Hematopoietic multipotent progenitor cell treated with erythropoietin and hydrocortisone succinate and interleukin-3 and kit ligand, for 17 days (in vitro differentiated cells): ENCODE results near the gene CBR4.
"Not testable (repeated sequence)": the region's sequence is repeated elsewhere in the genome, so short reads cannot be mapped to it uniquely, and the experiment has no call there.

Source experiments
- DNase-seq: peaks from one replicate; pipeline ENCODE4 v3.0.0-alpha.2; 2015; ENCODE audit warnings: low spot score

Gene CBR4

GRCh38 chr4:168993714-168994510 is 16.1 kb downstream of the CBR4 start:
- no peak for DNase-seq

GRCh38 chr4:168992952-168993482 is 17.0 kb downstream of the CBR4 start:
- DNase-seq = not testable (repeated sequence)

- no peak for DNase-seq
These were observed 28.1 kb downstream of the CBR4 start for GRCh38 chr4:168981942-168982341.

- no peak for DNase-seq
These were observed 28.6 kb downstream of the CBR4 start for GRCh38 chr4:168981460-168981859.

- no peak for DNase-seq
These were observed 30.7 kb downstream of the CBR4 start for GRCh38 chr4:168979338-168979737.

GRCh38 chr4:168978001-168978700 is 31.9 kb downstream of the CBR4 start:
- no peak for DNase-seq

GRCh38 chr4:168972596-168972995 is 37.5 kb downstream of the CBR4 start:
- DNase-seq = no peak

GRCh38 chr4:168960716-168961115 is 49.3 kb downstream of the CBR4 start:
- no peak for DNase-seq

GRCh38 chr4:168955674-168956073 is 54.4 kb downstream of the CBR4 start:
- no peak for DNase-seq

- not testable (repeated sequence) for DNase-seq
These were observed 57.2 kb downstream of the CBR4 start for GRCh38 chr4:168952821-168953246.

GRCh38 chr4:168945291-168945690 is 64.8 kb downstream of the CBR4 start:
- no peak for DNase-seq

- peak; percentile 17 for DNase-seq
These were observed 67.1 kb downstream of the CBR4 start for GRCh38 chr4:168942985-168943384.
